ENCODE results near the gene RNF141. TPM values are rescaled to one million over a fixed set of nuclear protein-coding genes. Genes with fewer than 3 reads are reported as not detected.

The RNF141 gene
- polyA plus RNA-seq, 3 donors = 32.8 to 44.6 (median 37.7) TPM

DNA sequence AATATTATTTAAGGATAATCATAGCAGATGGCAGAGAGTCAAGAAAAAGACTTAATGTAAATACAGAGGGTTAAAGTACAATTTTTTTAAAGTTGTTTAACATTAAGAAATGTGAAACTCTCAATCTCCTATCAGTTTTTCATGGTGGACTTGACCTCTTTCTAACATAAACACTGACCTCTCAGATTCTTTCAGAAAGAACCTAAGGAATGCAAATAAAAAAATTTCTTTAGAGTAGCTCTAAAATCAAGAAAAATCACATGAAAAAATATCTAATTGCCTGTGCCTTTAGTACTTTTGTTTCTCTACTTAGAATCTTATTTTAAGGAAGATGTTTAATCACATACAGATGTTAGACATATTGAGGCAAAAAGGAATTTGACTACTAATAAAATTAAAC, 12.9 kb downstream of the RNF141 start:
- no peak for DNase-seq

- no peak for DNase-seq
Measured at GRCh38 chr11:10526974-10527918, 13.7 kb downstream of the RNF141 start.

DNA sequence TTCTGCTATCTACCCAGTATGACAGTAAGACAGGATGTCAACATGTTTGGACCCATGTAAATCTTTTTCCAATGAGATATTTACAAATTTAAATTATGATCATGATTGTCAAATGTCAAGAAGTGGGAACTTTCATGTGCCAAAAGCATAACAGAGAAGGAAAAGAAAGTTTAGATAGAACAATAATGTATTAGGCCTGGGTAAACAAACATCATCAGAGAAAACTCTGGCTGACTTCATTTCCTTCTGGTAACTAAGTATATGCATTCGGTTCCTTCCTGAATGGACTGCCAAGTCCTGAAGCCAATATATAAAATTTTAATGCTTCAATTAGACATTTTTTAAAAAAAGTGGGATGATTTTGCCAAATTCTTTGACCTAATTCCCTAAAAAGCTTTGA, 16.5 kb downstream of the RNF141 start:
- peak; percentile 30 for DNase-seq

DNA sequence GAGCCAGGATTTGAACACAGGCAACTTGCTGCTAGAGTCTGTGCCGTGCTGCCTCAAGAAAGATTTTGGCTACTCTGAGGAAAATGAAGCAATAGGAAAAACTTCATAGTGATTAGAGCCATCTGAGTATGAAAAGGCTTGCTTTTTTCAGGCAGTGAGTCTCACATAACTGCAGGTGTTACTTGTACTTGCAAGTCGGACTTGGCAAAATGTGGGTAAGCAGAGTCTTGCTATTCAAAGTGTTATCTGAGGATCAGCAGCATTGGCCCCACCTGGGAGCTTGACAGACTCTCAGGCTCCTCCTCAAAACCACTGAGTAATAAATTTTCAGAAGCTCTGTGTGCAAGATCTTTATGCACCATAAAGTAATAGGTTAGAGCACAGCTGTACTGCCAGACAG, 18.1 kb downstream of the RNF141 start:
- no peak for DNase-seq

GRCh38 chr11:10522276-10522675, 18.7 kb downstream of the RNF141 start:
- no peak for DNase-seq

GRCh38 chr11:10520562-10520961, 20.4 kb downstream of the RNF141 start:
- DNase-seq = no peak

GRCh38 chr11:10519630-10520029, 21.4 kb downstream of the RNF141 start:
- no peak for DNase-seq

DNA sequence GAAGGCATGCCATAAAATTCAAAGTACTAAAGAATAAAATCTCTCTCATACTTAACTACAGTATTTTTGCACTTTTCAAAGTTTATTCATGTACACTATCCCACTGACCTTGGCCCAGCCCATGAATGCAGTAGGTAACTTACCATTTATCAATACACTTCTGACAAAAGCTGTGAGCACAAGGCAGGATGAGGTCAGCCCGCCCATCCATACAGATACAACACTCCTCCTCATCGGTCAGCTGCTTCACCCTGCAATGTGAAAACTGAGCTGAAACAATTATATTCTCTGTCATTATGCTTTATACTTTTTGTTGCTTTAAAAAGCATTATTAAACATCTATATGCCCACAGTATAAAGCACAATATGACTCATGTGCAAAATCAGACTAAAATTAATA, 22.1 kb downstream of the RNF141 start:
- DNase-seq = no peak

DNA sequence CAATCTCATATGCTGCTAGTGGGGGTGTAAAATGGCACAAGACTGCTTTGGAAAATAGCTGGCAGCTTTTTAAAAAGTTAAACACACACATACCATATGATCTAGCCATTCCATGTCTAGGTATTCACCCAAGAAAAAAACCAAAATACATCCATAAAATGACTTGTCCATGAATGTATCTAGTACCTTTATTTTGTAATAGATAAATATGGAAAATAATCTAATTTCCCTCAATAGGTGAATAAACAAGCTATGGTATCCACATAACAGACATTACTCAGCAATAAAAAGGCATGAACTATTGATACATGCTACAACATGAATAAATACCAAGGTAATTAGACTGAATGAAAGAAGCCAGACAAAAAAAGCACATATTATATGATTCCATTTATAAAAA, 22.9 kb downstream of the RNF141 start:
- DNase-seq = no peak

GRCh38 chr11:10515418-10515817, 25.6 kb downstream of the RNF141 start:
- no peak for DNase-seq

DNA sequence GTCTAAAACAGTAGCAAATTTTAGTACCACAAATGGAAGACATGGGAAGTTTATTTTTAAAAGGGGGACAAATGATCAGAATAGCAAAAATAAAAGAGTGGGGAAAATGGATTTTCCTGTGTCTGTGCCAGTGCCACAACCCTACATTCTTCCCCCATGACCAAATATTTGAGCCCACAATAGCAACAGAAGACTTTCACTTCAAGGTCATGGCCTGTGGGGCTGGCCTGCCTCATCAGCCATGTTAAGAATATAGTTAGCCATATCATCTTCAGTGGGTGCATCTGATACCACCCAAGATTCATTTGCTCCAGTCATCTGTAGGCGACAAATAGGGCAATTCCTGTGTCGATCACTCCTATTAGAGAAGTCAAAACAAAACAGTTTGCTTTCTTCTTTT, 26.3 kb downstream of the RNF141 start:
- no peak for DNase-seq

DNA sequence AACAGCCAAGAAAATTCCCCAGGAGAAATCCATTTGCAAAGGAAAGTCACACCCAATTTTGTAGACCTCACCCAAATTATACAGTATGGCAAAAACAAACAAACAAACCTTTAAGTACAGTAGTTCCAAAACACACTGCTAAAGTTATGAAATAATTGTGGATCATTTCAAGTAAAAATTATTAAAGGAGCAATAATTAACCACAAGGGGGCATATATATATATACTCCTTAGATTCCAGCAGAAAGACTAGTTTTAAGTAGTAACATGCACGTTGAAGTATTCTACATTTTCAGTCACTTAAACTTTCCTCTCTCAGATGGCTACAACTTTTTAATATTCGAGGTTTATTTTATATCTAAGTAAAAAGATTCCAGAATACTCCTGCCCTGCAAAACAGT, 26.8 kb downstream of the RNF141 start:
- DNase-seq = no peak

GRCh38 chr11:10511181-10511621, 29.8 kb downstream of the RNF141 start:
- no peak for DNase-seq

GRCh38 chr11:10506008-10506370, 35.0 kb downstream of the RNF141 start:
- no peak for DNase-seq

- no peak for DNase-seq
Measured at GRCh38 chr11:10505278-10506007, 35.5 kb downstream of the RNF141 start.

DNA sequence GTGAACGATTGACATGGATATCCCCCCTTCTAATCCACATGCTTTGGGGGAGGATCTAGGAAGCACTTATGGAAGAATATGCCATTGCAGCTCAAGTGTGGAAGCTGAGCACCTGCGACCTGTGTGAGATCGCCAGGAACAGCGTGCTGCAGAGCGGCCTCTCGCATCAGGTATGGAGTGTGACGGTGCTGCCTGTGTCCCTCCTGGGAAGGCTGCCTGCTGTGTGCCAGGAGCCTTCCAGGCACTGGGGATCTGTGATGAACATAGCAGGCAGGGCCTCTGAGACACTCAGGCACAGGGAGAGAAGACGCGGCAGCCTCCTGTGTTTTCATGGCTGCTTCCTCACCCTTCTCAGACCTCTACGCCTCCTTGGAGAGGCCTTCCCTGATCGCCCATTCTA, 36.5 kb downstream of the RNF141 start:
- no peak for DNase-seq

- DNase-seq = no peak
Measured at GRCh38 chr11:10503777-10504480, 37.1 kb downstream of the RNF141 start.

DNA sequence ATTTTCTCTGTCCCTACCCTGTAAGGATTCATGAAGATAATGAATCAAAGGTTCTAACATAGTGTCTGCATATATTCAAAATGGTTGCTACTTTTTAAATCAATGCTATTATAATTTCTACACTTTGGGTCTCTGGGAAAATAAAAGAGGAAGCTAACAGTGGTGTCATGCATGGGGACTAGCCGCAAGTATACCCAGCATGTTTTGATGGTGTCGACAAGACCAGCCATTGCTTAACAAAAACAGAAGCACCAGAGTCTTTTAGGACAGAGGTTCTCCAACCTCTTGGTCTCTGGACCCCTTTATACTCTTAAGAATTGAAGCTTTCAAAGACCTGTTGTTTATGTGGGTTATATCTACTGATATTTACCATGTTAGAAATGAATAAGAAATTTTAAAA, 37.8 kb downstream of the RNF141 start:
- DNase-seq = no peak

DNA sequence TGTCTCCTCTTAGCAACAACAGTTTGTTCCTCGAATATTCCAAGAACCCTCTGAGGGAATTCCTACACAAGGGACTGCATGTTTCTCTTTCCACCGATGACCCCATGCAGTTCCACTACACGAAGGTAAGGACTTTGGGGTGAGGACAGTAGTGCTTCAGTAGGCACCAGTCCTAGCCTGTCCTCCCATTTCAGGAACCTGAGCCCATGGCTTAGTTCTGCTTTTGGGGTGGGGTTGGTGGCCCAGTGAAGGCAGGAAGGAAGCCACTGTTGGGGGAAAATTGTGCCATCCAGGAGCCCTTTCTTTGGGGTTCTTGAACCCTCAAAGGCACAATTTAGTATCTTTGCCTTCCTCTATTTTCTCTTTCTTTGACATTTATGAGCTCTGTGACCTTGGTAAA, 38.2 kb downstream of the RNF141 start:
- DNase-seq = no peak

GRCh38 chr11:10502065-10502680, 38.8 kb downstream of the RNF141 start:
- DNase-seq = no peak

- DNase-seq = no peak
Measured at GRCh38 chr11:10500757-10501684, 40.0 kb downstream of the RNF141 start.
